ENCODE results near the gene PTPRJ.

The PTPRJ gene

DNA sequence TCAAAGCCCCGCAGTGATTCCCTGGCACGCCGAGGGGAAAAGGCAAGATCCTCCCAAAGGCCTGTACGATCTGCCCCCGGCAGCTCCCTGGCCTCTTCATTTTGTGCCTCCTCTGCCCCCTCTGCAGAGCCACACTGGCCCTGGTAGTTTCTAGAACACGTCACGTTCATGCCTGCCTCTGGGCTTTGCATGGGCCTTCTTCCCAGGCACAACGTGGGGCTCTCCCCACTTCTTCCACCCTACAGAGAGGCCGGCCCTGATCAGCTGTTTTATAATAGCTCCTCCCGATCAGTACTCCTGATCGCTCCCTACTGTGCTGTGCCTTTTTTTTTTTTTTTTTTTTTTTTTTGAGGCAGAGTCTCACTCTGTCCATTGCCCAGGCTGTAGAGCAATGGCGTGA lies 78.4 kb downstream of the PTPRJ start:
- no peak for DNase-seq (ENCODE audit: low read depth in 1 of 2, low spot score in 1 of 2)

- DNase-seq (ENCODE audit: low read depth in 1 of 2, low spot score in 1 of 2), result no peak
Observed at GRCh38 chr11:48062649-48063048, 82.3 kb downstream of the PTPRJ start.

DNA sequence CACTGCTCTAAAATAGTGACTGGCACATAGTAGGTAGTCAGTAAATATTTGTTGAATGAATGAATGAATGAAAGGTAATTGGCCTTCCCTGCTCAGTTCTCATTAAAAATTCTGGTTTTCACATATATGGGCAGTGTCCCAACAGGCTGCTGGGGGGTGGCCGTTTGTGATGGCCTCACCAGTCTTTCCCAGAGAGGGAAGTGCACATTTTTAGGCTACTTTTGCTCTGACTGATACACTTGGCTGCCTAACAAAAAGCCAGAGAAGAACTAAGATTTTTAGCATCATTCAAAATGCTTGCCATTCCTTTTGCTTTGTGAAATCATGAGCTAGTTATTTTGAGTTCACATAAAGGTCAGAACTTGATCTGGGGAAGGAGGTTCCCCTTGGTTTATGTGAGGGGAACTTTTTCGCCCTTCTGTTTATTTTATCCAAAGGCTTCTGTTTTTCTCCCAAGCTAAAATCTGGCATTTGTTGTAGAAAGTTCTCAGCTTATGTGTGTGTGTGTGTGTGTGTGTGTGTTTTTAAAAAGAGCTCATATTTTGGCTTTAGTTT lies 83.1 kb downstream of the PTPRJ start:
- no peak for DNase-seq (ENCODE audit: low read depth in 1 of 2, low spot score in 1 of 2)

GRCh38 chr11:48064306-48064705 lies 83.9 kb downstream of the PTPRJ start:
- DNase-seq (ENCODE audit: low read depth in 1 of 2, low spot score in 1 of 2), result no peak

- DNase-seq (ENCODE audit: low read depth in 1 of 2, low spot score in 1 of 2), result no peak
Observed at GRCh38 chr11:48066881-48067800, 86.8 kb downstream of the PTPRJ start.

GRCh38 chr11:48073031-48073861 lies 92.9 kb downstream of the PTPRJ start:
- no peak for DNase-seq (ENCODE audit: low read depth in 1 of 2, low spot score in 1 of 2)

DNA sequence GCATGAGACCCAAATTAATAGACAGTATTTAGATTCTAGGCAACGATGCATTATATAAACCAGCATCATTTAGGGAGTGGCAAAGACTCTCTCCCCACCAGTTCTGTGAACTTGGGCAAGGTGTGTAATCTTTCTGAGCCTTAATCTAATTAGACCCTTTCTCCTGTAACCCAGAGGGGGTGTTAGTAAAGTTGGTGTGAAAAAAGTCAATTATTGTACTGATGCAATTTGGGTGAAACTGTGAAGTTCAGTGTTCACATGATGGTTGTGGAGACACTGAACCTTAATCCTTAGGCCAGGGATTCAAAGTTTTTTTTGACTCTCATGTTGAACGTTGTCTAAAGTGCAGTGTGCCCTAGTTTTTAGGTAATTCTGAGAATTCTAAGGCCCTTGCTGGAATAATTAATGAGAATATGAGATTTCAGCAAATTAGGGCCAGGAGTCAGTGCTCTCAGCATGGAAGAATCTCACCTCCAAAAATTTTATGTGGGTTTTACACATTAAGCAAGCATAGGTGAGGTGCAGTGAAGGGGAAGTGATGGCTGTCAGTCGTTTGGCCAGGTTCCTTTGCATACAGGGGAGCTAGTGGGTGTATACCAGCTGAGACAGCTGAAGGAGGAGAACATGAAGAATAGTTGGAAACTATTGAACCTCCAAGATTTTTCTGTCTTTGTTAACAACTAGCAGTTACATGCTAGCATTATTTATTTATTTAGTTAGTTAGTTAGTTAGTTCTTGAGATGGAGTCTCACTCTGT lies 94.2 kb downstream of the PTPRJ start:
- no peak for DNase-seq (ENCODE audit: low read depth in 1 of 2, low spot score in 1 of 2)

- no peak for DNase-seq (ENCODE audit: low read depth in 1 of 2, low spot score in 1 of 2)
Observed at GRCh38 chr11:48075637-48076036, 95.3 kb downstream of the PTPRJ start.

DNA sequence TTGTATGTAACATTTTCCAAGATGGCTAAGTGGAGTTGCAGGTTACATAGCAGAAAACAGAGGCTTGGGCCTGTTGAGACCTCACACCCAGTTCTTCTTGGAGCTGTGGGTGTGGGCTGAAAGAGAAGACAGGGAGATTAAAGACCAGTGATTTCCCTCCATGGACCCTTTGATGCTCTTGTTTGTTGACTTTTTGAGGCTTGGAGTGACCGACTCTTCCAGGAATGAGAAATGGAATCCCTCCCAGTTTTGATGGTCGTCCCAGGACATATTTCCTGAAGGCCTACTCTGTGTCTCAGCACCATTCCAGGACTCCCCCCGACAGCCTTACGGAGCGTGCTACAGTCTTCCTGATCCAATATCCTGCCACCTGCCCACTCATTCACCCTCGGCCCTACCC lies 96.9 kb downstream of the PTPRJ start:
- no peak for DNase-seq (ENCODE audit: low read depth in 1 of 2, low spot score in 1 of 2)

- no peak for DNase-seq (ENCODE audit: low read depth in 1 of 2, low spot score in 1 of 2)
Observed at GRCh38 chr11:48078689-48079088, 98.3 kb downstream of the PTPRJ start.

DNA sequence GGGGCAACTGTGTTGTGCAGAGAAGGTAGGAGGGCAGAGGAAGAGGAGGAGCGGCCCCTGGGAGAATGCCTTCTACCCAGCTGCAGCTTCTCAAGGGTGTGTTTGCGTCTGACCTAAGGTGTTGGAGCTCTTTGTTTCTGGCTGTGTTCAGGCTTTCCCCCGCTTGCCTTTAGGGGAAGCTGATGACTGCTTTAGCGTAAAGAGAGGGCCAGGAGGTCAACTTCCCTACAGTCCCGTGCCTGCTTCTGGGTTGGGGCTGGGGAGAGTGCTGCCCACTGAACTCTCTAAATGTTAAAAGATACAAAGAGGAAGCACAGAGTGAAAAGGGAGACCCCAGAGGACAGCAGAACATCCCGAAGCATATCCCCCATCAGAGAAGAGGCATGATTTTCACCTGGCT lies 99.2 kb downstream of the PTPRJ start:
- no peak for DNase-seq (ENCODE audit: low read depth in 1 of 2, low spot score in 1 of 2)

- DNase-seq (ENCODE audit: low read depth in 1 of 2, low spot score in 1 of 2), result no peak
Observed at GRCh38 chr11:48080301-48080861, 100.0 kb downstream of the PTPRJ start.

DNA sequence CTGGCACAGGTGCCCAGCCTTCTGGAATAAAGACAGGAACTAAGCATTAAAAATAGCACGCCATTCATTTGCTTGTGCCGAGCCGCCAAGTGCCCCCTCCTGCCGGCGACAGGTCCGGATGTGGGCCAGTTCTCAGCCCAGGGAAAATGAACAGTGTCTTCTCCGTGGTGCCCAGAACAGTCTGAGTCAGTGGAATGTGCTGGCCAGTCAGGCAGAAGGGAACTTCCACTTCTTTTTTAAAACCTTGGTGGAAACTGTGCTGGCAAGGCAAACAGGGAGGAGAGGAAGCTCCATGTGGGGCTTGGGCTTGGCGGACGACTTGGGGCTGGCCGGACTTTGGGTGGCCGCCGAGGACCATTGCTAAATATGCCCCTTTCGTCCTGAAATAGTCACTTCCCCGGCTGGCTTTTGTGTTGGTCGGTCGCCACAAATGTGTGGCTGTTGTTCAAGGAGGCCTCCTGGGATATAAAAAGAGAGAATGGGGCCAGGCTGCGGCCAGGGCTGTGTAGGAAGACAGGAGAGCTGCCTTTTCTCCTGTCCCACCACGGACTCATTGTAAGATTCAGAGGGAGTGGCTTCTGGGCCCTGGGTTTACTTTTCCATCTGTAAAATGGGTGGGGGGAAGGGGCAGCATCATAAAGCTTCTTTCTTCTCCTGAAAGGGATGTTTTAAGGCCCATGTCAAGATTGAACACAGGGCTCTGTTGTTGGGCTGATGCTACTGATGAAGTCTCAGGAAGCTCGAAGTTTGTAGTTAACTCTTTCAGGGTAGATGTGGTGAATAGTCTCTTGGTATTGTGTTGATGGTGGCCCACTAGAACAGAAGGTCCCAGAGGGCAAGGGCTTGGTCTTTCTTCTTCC lies 101.0 kb downstream of the PTPRJ start:
- DNase-seq (ENCODE audit: low read depth in 1 of 2, low spot score in 1 of 2), result no peak

- no peak for DNase-seq (ENCODE audit: low read depth in 1 of 2, low spot score in 1 of 2)
Observed at GRCh38 chr11:48082771-48083170, 102.4 kb downstream of the PTPRJ start.

GRCh38 chr11:48083421-48083820 lies 103.1 kb downstream of the PTPRJ start:
- no peak for DNase-seq (ENCODE audit: low read depth in 1 of 2, low spot score in 1 of 2)

DNA sequence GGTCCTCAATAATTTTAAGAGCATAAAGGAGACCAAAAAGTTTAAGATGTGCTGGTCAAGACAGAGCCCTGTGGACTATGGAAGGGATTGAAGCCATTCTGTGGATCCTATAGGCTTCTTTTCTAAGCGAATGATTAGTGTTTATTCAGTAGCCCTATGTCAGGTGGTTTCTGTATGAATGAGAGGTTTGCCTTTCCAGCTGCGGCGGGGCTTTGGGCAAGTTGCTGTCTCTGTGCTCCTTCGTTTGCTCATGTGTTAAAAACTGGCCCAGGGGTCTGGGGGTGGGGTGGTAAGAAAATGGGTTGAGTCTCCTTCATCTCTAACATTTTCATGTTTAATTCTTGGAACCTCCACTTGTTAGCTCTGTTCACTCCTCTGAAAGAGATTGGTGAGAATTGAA lies 105.3 kb downstream of the PTPRJ start:
- no peak for DNase-seq (ENCODE audit: low read depth in 1 of 2, low spot score in 1 of 2)

- DNase-seq (ENCODE audit: low read depth in 1 of 2, low spot score in 1 of 2), result no peak
Observed at GRCh38 chr11:48087422-48087821, 107.1 kb downstream of the PTPRJ start.

DNA sequence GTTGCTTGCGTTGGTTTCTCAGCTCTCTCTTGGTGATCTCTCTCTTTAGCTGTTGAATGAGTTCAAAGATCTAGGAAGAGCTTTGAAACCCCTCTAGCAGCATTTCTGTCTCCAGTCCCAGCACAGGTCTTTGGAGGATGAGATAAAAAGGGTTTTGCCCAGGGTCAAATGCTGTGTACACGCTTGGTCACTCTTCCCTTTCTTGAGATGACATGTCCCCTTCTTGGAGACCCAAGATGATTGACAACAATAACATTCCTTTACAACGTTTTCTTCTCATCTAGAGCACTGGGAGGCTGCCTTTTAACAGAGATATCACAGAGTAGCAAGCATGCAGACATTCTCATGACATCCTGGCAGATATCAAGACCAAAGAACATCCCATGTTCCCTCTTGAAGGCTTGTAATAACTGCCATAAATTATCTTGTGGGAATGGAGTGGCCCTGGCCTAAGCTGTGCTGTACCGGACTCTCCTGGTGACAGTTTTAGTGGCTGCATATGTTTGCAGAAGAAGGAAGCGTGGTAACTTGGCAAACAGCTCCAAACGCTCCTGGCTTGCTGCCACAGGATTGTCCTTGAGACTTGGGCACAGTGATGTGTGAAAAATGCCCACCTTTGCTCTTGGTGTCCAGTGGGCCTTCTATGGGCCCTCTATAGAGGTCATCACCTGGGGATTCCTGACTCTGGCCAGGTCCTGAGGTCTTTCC lies 107.8 kb downstream of the PTPRJ start:
- DNase-seq (ENCODE audit: low read depth in 1 of 2, low spot score in 1 of 2), result no peak

DNA sequence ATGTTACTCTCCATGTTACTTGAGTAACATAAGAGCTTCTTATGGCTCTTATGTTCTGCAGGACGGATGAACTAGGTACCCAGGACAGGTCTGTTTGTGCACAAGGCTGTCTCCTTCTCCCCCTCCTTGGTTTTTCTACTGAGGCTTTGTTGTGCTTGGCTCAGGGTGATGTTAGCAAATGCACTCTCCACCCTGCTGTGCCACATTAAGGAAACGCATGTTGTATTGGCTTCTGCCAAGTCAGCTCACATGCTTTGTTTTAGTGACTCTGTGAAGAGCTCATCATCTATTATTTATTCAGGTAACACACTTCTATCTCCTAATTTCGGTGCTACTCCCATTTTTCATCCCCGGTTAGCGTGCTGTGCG lies 108.3 kb downstream of the PTPRJ start:
- DNase-seq (ENCODE audit: low read depth in 1 of 2, low spot score in 1 of 2), result no peak

Data from activated T-helper 1 cell treated with anti-CD3 and anti-CD28 coated beads, Interleukin-2, amount 50 U/mL, for 16 hours (primary cell).